NOMO-1 (cell line): ENCODE results near the gene RALA.

Source experiments
- DNase-seq, 2 experiments: peaks; one replicate each; lab custom pipeline; 2025; ENCODE audit not compliant: unreplicated experiment in 2 of 2; lab: John Stamatoyannopoulos, UW

RALA gene

GRCh38 chr7:39609935-39610263, 13.5 kb upstream of the RALA start:
- DNase-seq: no peak

GRCh38 chr7:39613577-39613976, 9.8 kb upstream of the RALA start:
- no peak for DNase-seq

- no peak for DNase-seq
These were observed 9.1 kb upstream of the RALA start for GRCh38 chr7:39614299-39614698.

- DNase-seq: no peak
These were observed 7.9 kb upstream of the RALA start for GRCh38 chr7:39615350-39615975.

- no peak for DNase-seq
These were observed 7.2 kb upstream of the RALA start for GRCh38 chr7:39616138-39616537.

DNA sequence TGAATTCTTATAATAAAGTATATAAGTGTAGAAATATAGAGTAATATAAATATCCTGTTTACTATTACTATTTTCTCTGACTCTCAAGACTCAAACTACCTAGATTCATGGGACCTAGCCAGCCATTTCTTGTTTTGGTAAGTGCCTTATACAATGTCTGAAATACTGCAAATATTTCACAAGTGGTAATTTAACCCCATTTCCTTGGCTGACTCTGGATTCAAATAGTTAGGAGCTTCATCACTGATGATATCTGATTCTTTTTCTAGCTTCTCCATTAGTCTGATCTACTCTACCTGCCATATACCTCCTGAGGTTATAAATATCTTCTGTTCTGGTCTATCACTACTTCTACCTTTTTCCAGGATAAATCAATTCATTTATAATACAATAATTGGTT, 6.4 kb upstream of the RALA start:
- no peak for DNase-seq

DNA sequence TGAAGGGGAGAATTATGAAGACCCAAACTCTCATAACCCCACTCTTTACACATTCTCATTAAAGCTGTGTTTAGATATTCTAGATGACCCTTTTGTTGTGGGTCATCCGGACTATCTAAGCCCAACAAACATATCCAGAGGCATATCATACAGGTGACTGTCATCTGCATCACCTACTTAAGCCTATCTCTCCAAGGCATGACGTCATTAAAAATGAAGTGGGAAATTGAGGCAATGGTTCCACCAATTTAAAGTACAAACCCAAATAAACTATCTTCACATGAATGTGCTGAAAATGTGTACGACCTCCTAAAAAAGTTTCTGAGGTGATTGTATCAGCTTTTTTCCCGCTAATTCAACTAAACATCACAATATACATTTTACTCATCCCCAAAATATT, 4.5 kb upstream of the RALA start:
- no peak for DNase-seq

GRCh38 chr7:39620486-39620885, 2.9 kb upstream of the RALA start:
- DNase-seq: no peak

DNA sequence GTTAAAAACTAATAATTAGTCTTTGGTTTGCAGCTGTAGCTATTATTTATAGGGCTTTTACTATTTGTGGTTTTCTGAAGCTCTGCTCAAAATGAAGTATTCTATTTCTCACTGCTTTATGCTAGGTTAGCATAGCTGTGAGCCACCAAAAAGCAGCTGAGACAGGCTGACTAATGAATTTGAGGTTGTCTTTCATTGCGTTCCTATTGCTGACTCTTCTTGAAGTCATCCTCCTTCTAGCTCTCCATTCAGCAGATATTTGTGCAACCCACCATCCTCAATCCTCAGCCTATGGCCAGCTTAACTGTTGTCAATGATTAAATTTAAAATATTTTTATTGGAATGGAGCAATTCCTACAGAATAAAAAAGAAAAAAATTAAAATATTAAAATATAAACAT, 2.1 kb upstream of the RALA start:
- no peak for DNase-seq

DNA sequence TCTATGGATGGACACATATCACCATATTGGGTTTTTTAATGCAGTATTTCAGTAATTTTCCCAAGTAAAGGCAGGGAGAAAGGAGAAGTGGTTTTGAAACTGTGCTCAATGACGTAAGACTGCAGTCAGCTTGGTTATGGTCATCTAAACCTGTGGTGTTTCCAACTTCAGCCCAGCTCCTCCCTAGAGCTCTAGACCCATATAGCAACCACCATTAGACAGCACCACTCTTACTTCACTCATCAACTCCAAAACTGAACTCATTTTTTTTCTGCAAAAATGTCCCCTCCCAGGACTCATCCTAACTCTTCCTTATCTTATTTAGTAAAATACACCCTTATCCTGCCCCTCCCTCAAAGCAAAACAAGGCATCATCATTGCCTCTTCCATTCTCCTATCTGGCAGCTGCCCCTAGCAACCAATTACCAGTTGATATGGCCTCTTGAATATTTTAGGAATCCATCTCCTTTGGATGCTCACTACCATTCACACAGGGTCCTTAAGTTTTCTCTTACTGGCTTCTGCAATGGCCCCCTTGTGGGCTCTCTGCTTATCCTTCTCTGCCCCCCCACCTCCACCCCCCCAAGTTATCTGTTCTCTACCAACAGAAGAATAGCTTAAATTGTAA, 1.5 kb upstream of the RALA start:
- DNase-seq: peak; percentile 59 to 87

GRCh38 chr7:39622609-39623008, 763 bp upstream of the RALA start:
- DNase-seq: no peak

- peak; percentile 7 to 22 for DNase-seq
These were observed 515 bp downstream of the RALA start for GRCh38 chr7:39623732-39624441.

DNA sequence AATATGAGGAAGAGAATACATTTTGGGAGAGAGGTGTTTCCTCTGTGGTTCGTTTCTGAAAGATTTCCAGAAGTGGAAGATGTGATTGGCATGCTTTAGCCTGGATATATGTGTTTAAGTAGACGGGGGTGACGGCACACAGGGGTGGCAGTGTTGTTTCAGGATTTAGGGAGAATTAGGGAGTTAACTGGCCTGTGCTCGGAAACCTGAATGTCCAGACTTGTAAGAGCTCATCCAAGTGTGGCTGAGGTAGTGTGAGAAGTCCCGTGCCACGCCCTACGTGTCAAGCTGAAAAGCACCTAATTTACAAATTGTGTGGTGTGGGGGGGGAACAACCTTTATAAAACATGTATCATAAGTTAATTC, 1.1 kb downstream of the RALA start:
- DNase-seq: peak in 1 of 2 experiments; percentile 22

- DNase-seq: no peak
These were observed 1.7 kb downstream of the RALA start for GRCh38 chr7:39624935-39625694.

DNA sequence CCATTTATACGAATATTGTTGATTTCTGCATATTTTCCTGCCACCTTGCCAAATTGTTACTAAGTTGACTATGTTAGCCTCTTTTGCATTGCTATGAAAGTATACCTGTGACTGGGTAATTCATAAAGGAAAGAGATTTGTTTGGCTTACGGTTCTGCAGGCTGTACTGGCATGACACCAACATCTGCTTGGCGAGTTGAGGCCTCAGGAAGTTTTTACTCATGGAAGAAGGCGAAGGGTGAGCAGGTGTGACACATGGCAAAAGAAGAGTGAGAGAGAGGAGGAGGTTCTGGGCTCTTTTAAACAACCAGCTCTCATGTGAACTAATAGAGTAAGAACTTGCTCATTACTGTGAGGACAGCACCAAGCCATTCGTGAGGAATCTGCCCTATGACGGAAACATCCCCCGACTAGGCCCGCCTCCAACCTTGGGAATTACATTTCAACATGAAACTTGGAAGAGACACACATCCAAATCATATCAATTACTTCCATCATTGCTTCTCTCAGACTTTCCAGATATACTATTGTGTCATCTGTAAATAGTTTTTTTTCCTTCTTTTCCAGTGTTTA, 8.4 kb downstream of the RALA start:
- no peak for DNase-seq

DNA sequence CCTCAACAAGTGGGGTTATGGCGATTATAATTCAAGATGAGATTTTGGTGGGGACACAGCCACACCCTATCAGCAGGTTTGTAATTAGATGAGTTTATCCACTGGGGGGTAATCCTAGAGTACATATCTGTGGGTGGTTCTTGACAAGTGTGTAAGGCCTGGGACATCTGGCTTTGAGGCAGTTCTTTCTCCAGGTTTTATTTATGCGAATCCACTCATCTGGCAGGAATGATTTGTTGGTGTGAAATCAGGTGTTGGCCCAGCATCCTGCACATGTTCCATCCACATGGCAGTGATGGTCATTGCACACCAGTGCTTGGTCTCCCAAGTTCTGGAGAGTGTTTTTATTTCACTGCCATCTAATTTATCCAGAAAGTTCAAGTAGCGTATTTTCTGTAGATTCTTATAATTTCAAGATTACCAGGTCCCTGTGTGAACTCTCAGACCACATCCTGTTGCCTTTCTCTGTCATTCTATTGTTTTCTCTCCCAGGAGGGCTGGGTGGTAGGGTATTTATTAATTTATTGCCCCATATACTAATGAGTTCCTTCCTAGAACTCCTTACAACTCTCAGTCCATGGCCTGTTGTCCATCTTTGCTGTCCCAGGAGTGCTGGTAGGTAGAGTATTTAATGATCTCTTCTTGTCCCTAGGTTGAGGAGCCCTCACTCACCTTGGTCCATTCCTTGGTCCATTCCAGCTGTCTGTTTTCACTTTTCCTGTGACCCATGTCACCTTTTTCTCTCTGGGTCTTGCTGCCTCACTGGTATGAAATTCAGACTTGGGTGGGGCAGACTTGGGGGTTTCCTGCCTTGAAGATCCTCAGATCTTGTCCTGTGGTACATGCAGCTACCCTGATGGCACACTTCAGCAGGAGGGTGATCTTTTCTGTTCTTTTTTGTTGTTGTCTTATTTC, 10.4 kb downstream of the RALA start:
- DNase-seq: no peak

DNA sequence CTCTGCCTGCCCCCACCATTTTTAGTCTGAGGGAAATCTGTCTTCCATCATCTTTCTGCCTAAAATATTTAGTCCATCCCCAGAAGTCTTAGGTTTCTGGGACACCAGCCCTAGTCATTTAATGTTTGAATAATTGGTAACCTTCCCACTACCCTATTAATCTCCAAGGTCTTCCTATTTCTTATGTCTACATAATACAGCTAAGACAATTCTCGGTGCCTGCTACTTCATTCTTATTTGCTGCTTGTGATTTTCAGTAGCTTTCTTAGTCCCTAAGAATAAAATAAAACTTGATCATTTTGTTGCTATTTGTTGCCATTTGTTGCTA, 11.1 kb downstream of the RALA start:
- DNase-seq: no peak

- no peak for DNase-seq
These were observed 14.0 kb downstream of the RALA start for GRCh38 chr7:39637400-39637799.

- no peak for DNase-seq
These were observed 14.7 kb downstream of the RALA start for GRCh38 chr7:39637963-39638485.

DNA sequence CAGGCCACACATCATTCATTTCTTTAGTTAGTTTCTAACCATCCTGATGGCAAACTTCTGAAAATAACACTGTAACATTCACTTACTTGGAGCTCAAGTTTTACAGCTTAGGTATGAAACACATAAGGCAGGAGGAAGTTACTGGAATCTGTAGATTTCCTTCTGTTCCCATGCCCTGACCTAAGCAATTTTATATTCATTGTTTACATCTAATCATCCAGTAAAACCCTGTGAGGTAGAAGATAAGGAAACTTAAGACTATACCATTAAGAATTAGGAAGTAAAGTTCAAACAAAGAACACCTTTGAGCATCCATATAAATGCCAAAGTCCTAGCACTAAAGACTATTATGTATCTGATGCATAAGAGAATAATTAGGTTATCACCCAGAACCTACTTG, 19.5 kb downstream of the RALA start:
- DNase-seq: no peak
